ENCODE data around the gene LOXL1. TPM values are rescaled to one million over a fixed set of nuclear protein-coding genes. Genes with fewer than 3 reads are reported as not detected.
A peak's percentile ranks its signal among the peaks of the same experiment; 100 is the strongest.

The LOXL1 gene
- total RNA-seq, 1 donor: 176 TPM

DNA sequence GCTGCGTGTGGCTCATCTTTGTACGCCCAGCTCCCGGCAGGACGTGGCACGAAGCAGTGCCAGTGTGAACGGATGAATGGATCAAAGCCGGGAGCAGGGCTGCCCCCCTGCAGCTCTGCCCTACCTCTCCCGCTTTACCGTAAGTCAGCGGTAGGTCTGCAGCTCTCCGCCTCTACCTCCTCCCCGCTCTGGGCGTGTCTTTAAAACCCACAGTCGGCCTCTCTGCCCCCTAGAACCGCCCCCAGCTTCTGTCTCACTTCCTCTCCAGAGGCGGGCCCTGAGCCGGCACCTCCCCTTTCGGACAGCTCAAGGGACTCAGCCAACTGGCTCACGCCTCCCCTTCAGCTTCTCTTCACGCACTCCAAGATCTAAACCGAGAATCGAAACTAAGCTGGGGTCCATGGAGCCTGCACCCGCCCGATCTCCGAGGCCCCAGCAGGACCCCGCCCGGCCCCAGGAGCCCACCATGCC, 68.2 kb downstream of the LOXL1 start, which contains the start of gene PML:
Gene PML (plus strand): TSS at position 304 of the 471 bp plus-strand sequence. CDS start 97 bp downstream, at position 401.
- TF ChIP-seq, protein P1, sequence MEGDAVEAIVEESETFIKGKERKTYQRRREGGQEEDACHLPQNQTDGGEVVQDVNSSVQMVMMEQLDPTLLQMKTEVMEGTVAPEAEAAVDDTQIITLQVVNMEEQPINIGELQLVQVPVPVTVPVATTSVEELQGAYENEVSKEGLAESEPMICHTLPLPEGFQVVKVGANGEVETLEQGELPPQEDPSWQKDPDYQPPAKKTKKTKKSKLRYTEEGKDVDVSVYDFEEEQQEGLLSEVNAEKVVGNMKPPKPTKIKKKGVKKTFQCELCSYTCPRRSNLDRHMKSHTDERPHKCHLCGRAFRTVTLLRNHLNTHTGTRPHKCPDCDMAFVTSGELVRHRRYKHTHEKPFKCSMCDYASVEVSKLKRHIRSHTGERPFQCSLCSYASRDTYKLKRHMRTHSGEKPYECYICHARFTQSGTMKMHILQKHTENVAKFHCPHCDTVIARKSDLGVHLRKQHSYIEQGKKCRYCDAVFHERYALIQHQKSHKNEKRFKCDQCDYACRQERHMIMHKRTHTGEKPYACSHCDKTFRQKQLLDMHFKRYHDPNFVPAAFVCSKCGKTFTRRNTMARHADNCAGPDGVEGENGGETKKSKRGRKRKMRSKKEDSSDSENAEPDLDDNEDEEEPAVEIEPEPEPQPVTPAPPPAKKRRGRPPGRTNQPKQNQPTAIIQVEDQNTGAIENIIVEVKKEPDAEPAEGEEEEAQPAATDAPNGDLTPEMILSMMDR (IDR thresholded peaks at IDR 0.05; ENCODE audit: insufficient read depth, low read length): no peak
- peak; percentile 92 for DNase-seq (ENCODE audit: low read depth)
- H3K4me3 ChIP-seq (ENCODE audit: low read depth, low read length): peak within 1 kb of the TSS; percentile 72

DNA sequence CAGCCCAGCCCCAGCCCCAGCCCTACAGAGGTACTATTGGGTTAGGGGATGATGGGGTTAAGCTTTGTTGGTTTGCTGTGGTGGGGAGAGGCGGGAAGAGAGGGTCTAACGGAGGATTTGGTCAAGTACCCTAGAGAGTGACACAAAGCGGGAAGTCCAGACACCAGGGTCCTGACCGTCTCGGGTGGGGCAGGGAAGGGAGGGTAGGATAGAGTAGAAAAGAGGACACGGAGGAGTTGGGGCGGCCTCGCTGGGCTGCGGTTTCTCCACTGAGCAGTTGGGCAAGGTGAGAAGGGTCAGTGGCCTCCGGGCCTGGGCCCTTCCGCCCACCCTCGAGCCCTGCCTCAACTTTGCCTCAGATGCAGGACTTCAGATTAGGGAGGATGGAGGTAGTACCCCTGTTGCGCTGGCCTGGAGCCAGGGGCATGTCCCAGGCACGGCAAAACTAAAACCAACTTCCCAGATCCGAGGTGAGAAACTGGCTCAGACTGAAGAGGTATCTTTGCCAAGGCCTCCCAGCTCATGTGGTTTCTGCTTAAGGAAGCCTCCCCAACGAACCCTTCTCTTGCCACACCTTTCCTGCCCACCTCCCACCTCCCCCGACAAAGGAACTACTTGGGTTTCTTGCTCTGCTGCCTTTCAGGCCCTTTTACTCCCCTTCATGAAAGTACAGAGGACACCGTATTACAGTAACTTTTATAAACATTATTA, 68.8 kb downstream of the LOXL1 start:
- TF ChIP-seq, protein P1 (IDR thresholded peaks at IDR 0.05; ENCODE audit: insufficient read depth, low read length): no peak
- peak; percentile 35 for DNase-seq (ENCODE audit: low read depth)
- H3K4me3 ChIP-seq (ENCODE audit: low read depth, low read length): peak overlapping the region; percentile 72

GRCh38 chr15:73996267-73996666, 70.0 kb downstream of the LOXL1 start:
- peak overlapping the region; percentile 72 for H3K4me3 ChIP-seq (ENCODE audit: low read depth, low read length)
- no peak for DNase-seq (ENCODE audit: low read depth)
- TF ChIP-seq, protein P1 (IDR thresholded peaks at IDR 0.05; ENCODE audit: insufficient read depth, low read length): no peak

DNA sequence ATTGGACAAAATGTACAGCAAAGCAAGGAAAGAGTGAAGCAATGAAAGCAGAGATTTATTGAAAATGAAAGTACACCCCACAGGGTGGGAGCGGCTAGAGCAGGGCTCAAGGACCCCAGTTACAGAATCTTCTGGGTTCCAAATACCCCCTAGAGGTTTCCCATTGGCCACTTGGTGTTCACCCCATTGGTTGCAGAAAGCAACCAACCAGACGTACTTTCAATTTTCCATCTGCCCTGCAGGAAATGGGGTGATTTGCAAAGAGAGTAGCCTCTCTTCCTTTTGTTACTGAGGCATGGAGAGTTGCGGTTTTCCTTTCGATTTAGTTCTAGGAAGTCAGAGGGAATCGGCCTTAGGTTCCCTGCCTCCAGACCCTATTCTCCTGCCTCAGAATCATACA, 70.7 kb downstream of the LOXL1 start:
- H3K4me3 ChIP-seq (ENCODE audit: low read depth, low read length): peak overlapping the region; percentile 72
- TF ChIP-seq, protein P1 (IDR thresholded peaks at IDR 0.05; ENCODE audit: insufficient read depth, low read length): no peak
- peak; percentile 70 for DNase-seq (ENCODE audit: low read depth)

DNA sequence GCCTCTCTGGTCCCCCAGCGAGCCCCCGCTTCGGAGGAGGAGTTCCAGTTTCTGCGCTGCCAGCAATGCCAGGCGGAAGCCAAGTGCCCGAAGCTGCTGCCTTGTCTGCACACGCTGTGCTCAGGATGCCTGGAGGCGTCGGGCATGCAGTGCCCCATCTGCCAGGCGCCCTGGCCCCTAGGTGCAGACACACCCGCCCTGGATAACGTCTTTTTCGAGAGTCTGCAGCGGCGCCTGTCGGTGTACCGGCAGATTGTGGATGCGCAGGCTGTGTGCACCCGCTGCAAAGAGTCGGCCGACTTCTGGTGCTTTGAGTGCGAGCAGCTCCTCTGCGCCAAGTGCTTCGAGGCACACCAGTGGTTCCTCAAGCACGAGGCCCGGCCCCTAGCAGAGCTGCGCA, 71.7 kb downstream of the LOXL1 start:
- H3K4me3 ChIP-seq (ENCODE audit: low read depth, low read length): peak overlapping the region; percentile 72
- TF ChIP-seq, protein P1 (IDR thresholded peaks at IDR 0.05; ENCODE audit: insufficient read depth, low read length): no peak
- DNase-seq (ENCODE audit: low read depth): no peak

Other genes with a start within 250 kb of the LOXL1 start
- 87.3 and 121 TPM in 2 replicates for gene CD276, start 242.1 kb upstream of the LOXL1 start, total RNA-seq (ENCODE audit: low replicate concordance)
- gene INSYN1, start 173.1 kb upstream of the LOXL1 start, total RNA-seq (ENCODE audit: low replicate concordance): 1.2 and 5.5 TPM in 2 replicates
- gene TBC1D21, start 52.9 kb upstream of the LOXL1 start, total RNA-seq (ENCODE audit: low replicate concordance): not detected in 2 replicates
- gene STOML1, start 65.8 kb downstream of the LOXL1 start, total RNA-seq (ENCODE audit: low replicate concordance): 6.8 and 19.0 TPM in 2 replicates
- 29.3 and 31.9 TPM in 2 replicates for gene PML, start 68.3 kb downstream of the LOXL1 start, total RNA-seq (ENCODE audit: low replicate concordance)
- gene GOLGA6A, start 156.1 kb downstream of the LOXL1 start, total RNA-seq (ENCODE audit: low replicate concordance): not detected in 2 replicates
- gene ISLR2, start 204.1 kb downstream of the LOXL1 start, total RNA-seq (ENCODE audit: low replicate concordance): 0.36 and 0.90 TPM in 2 replicates
- gene ISLR, start 247.2 kb downstream of the LOXL1 start, total RNA-seq (ENCODE audit: low replicate concordance): 163 and 243 TPM in 2 replicates